ENCODE measurements around the gene PLA2G12B.

GRCh38 chr10:72954230-72954595, 393 bp downstream of the PLA2G12B start:
- TF ChIP-seq CTCF (IDR thresholded peaks at IDR 0.05; ENCODE audit: low read depth, low read length, poor library complexity, severe bottlenecking) (no peak), EZH2phosphoT487 (IDR thresholded peaks at IDR 0.05; ENCODE audit: borderline replicate concordance, low read length) (no peak)

Data from DOHH2 (cell line).